Parathyroid adenoma (tissue), 2 donors: Measurements from ENCODE around the gene GABPB2.

Source experiments
- H2AFZ ChIP-seq: fragments of 300-600 bp; sonication (generic); one replicate; pipeline ENCODE4 v1.7.0; 2017; ENCODE audit warnings: antibody characterized with exemption, mild to moderate bottlenecking
- H3K27ac ChIP-seq: fragments of 300-600 bp; sonication (generic); one replicate; pipeline ENCODE4 v1.7.0; 2017
- H3K27me3 ChIP-seq: fragments of 300-600 bp; sonication (generic); one replicate; pipeline ENCODE4 v1.7.0; 2017; ENCODE audit warnings: low read length; ENCODE audit not compliant: control insufficient read depth, insufficient read depth
- H3K36me3 ChIP-seq: fragments of 300-600 bp; sonication (generic); one replicate; pipeline ENCODE4 v1.7.0; 2017; ENCODE audit warnings: low read length; ENCODE audit not compliant: control insufficient read depth, insufficient read depth
- H3K4me1 ChIP-seq: fragments of 300-600 bp; sonication (generic); one replicate; pipeline ENCODE4 v1.7.0; 2017; ENCODE audit warnings: control low read depth
- H3K4me2 ChIP-seq: fragments of 300-600 bp; sonication (generic); one replicate; pipeline ENCODE4 v1.7.0; 2017; ENCODE audit warnings: low read length
- H3K4me3 ChIP-seq: fragments of 300-600 bp; sonication (generic); one replicate; pipeline ENCODE4 v1.7.0; 2017; ENCODE audit warnings: low read depth, low read length
- H3K79me2 ChIP-seq: fragments of 300-600 bp; sonication (generic); one replicate; pipeline ENCODE4 v1.7.0; 2017; ENCODE audit warnings: control low read depth
- H3K9ac ChIP-seq: fragments of 300-600 bp; sonication (generic); one replicate; pipeline ENCODE4 v1.7.0; 2017; ENCODE audit warnings: mild to moderate bottlenecking
- H3K9me3 ChIP-seq: fragments of 300-600 bp; sonication (generic); one replicate; pipeline ENCODE4 v1.7.0; 2017; ENCODE audit warnings: low read length; ENCODE audit not compliant: control insufficient read depth
- TF ChIP-seq, protein P1 (sequence below): fragments of 300-600 bp; sonication (generic); IDR thresholded peaks from one replicate; pipeline ENCODE4 v1.7.0; 2017; ENCODE audit warnings: antibody characterized with exemption, mild to moderate bottlenecking
- donor health status: primary hyperparathyroidism.

The GABPB2 gene

GRCh38 chr1:151047591-151047924 lies 23.0 kb upstream of the GABPB2 start, which contains the start of gene C1orf56:
C1orf56 (plus strand) TSS chr1:151047751; CDS start chr1:151047848, 97 bp downstream.
- no peaks in the 10 kb centered on the region for H3K27me3 ChIP-seq
- peak within 1 kb of the TSS; percentile 82 for H3K4me3 ChIP-seq
- H3K4me2 ChIP-seq, result peak within 1 kb of the TSS; percentile 96
- no peaks in the 10 kb centered on the region for H3K36me3 ChIP-seq
- no peaks in the 10 kb centered on the region for H3K79me2 ChIP-seq
- TF ChIP-seq, protein P1, sequence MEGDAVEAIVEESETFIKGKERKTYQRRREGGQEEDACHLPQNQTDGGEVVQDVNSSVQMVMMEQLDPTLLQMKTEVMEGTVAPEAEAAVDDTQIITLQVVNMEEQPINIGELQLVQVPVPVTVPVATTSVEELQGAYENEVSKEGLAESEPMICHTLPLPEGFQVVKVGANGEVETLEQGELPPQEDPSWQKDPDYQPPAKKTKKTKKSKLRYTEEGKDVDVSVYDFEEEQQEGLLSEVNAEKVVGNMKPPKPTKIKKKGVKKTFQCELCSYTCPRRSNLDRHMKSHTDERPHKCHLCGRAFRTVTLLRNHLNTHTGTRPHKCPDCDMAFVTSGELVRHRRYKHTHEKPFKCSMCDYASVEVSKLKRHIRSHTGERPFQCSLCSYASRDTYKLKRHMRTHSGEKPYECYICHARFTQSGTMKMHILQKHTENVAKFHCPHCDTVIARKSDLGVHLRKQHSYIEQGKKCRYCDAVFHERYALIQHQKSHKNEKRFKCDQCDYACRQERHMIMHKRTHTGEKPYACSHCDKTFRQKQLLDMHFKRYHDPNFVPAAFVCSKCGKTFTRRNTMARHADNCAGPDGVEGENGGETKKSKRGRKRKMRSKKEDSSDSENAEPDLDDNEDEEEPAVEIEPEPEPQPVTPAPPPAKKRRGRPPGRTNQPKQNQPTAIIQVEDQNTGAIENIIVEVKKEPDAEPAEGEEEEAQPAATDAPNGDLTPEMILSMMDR, result no peak
- H3K9me3 ChIP-seq, result no peaks in the 10 kb centered on the region
- H3K4me1 ChIP-seq, result peaks cover 4% of the 10 kb centered on the region
- H3K9ac ChIP-seq, result peak within 1 kb of the TSS; percentile 49
- H2AFZ ChIP-seq, result peak within 1 kb of the TSS; percentile 91
- peak within 1 kb of the TSS; percentile 89 for H3K27ac ChIP-seq

GRCh38 chr1:151047925-151048644 lies 22.5 kb upstream of the GABPB2 start:
- H3K79me2 ChIP-seq, result no peaks in the 10 kb centered on the region
- H3K4me3 ChIP-seq, result peak overlapping the region; percentile 82
- no peaks in the 10 kb centered on the region for H3K9me3 ChIP-seq
- TF ChIP-seq, protein P1, result peak; percentile 40
- no peaks in the 10 kb centered on the region for H3K27me3 ChIP-seq
- H3K36me3 ChIP-seq, result no peaks in the 10 kb centered on the region
- H3K9ac ChIP-seq, result peak overlapping the region; percentile 49
- peak overlapping the region; percentile 96 for H3K4me2 ChIP-seq
- H3K4me1 ChIP-seq, result peaks cover 4% of the 10 kb centered on the region
- peak overlapping the region; percentile 89 for H3K27ac ChIP-seq
- peak overlapping the region; percentile 91 for H2AFZ ChIP-seq

DNA sequence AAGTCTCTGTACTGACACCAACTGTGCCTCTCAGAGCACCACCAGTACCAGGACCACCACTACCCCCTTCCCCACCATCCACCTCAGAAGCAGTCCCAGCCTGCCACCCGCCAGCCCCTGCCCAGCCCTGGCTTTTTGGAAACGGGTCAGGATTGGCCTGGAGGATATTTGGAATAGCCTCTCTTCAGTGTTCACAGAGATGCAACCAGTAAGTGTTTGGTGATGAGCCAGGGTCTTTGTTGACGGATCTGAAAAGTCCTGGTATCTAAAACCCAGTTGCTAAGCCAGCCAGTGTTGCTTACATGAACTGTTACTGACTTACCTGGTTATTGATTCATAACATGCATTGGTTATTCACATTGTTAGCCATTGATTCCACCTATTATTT lies 21.9 kb upstream of the GABPB2 start:
- peak overlapping the region; percentile 91 for H2AFZ ChIP-seq
- peak overlapping the region; percentile 89 for H3K27ac ChIP-seq
- H3K9ac ChIP-seq, result no peak overlapping the region

GRCh38 chr1:151049458-151049857 lies 21.1 kb upstream of the GABPB2 start:
- H3K27ac ChIP-seq, result no peak overlapping the region
- TF ChIP-seq, protein P1, result no peak
- H3K9me3 ChIP-seq, result no peaks in the 10 kb centered on the region

More for the DNA sequence above, 21.9 kb upstream of the GABPB2 start:
- TF ChIP-seq, protein P1, result no peak
- Histone ChIP-seq H3K4me1 (peaks cover 4% of the 10 kb centered on the region), H3K9me3 (no peaks in the 10 kb centered on the region), H3K4me3 (peak overlapping the region; percentile 82), H3K36me3 (no peaks in the 10 kb centered on the region), H3K27me3 (no peaks in the 10 kb centered on the region), H3K4me2 (peak overlapping the region; percentile 96), H3K79me2 (no peaks in the 10 kb centered on the region)

More at GRCh38 chr1:151049458-151049857, 21.1 kb upstream of the GABPB2 start:
- no peaks in the 10 kb centered on the region for H3K36me3 ChIP-seq
- no peak overlapping the region for H3K9ac ChIP-seq
- peaks cover 4% of the 10 kb centered on the region for H3K4me1 ChIP-seq
- H3K79me2 ChIP-seq, result no peaks in the 10 kb centered on the region
- H3K27me3 ChIP-seq, result no peaks in the 10 kb centered on the region
- no peak overlapping the region for H3K4me2 ChIP-seq
- H2AFZ ChIP-seq, result no peak overlapping the region
- H3K4me3 ChIP-seq, result no peak overlapping the region
